MM.1S (cell line): ENCODE data around the gene VAV2.
A peak's percentile ranks its signal among the peaks of the same experiment; 100 is the strongest.

Experiments
- DNase-seq: peaks from one replicate; pipeline ENCODE4 v3.0.0-alpha.2; 2015
- H2AFZ ChIP-seq: fragments of 300-600 bp; sonication (generic); 2 replicates; pipeline ENCODE4 v1.6.0; 2016; ENCODE audit warnings: antibody characterized with exemption, low read length
- H3F3A ChIP-seq: fragments of 300-600 bp; sonication (generic); 2 replicates; pipeline ENCODE4 v1.6.1; 2016; ENCODE audit warnings: mild to moderate bottlenecking, antibody characterized with exemption, low read length, moderate library complexity, mixed read lengths; ENCODE audit not compliant: insufficient read depth
- H3K27ac ChIP-seq: fragments of 300-600 bp; sonication (generic); 2 replicates; pipeline ENCODE4 v1.5.1; 2016; ENCODE audit warnings: mild to moderate bottlenecking, low read length
- H3K27me3 ChIP-seq: fragments of 300-600 bp; sonication (generic); replicated peaks from 2 replicates; pipeline ENCODE4 v1.6.0; 2016; ENCODE audit warnings: low read length; ENCODE audit not compliant: insufficient read depth
- H3K36me3 ChIP-seq: fragments of 300-600 bp; sonication (generic); replicated peaks from 2 replicates; pipeline ENCODE4 v1.6.1; 2016; ENCODE audit warnings: mild to moderate bottlenecking, low read length, mixed read lengths; ENCODE audit not compliant: insufficient read depth
- H3K4me1 ChIP-seq: fragments of 300-600 bp; sonication (generic); 2 replicates; pipeline ENCODE4 v1.6.1; 2016; ENCODE audit warnings: low read length, mixed read lengths
- H3K4me2 ChIP-seq: fragments of 300-600 bp; sonication (generic); 2 replicates; pipeline ENCODE4 v1.6.0; 2016; ENCODE audit warnings: low read depth, low read length
- H3K4me3 ChIP-seq: fragments of 300-600 bp; sonication (generic); 2 replicates; pipeline ENCODE4 v1.5.1; 2016; ENCODE audit warnings: low read length, mixed read lengths
- H3K79me2 ChIP-seq: fragments of 300-600 bp; sonication (generic); 2 replicates; pipeline ENCODE4 v1.6.1; 2016; ENCODE audit warnings: mixed run types, low read length, mixed read lengths
- H3K9ac ChIP-seq: fragments of 300-600 bp; sonication (generic); 2 replicates; pipeline ENCODE4 v1.6.1; 2016; ENCODE audit warnings: low read length, mixed read lengths
- H3K9me2 ChIP-seq: fragments of 300-600 bp; sonication (generic); replicated peaks from 2 replicates; pipeline ENCODE4 v1.6.1; 2016; ENCODE audit warnings: mild to moderate bottlenecking, low read length, mixed read lengths; ENCODE audit not compliant: insufficient read depth
- H3K9me3 ChIP-seq: fragments of 300-600 bp; sonication (generic); replicated peaks from 2 replicates; pipeline ENCODE4 v1.6.1; 2016; ENCODE audit warnings: mild to moderate bottlenecking, low read length, mixed read lengths; ENCODE audit not compliant: insufficient read depth
- H4K20me1 ChIP-seq: fragments of 300-600 bp; sonication (generic); 2 replicates; pipeline ENCODE4 v1.6.1; 2016; ENCODE audit warnings: mild to moderate bottlenecking, low read length, moderate library complexity, mixed read lengths; ENCODE audit not compliant: insufficient read depth
- EZH2 ChIP-seq: fragments of 300-600 bp; sonication (generic); optimal IDR thresholded peaks from 2 replicates; pipeline ENCODE3; 2017; ENCODE audit warnings: low read depth, mild to moderate bottlenecking, antibody characterized with exemption, low read length, mixed read lengths
- EZH2phosphoT487 ChIP-seq: fragments of 300-600 bp; sonication (generic); IDR thresholded peaks from 2 replicates; pipeline ENCODE4 v1.6.1; 2018; ENCODE audit warnings: antibody characterized with exemption, low read length
- TF ChIP-seq, protein P1 (sequence below): fragments of 300-600 bp; sonication (generic); IDR thresholded peaks from 2 replicates; pipeline ENCODE4 v1.5.1; 2016; ENCODE audit warnings: antibody characterized with exemption, low read length, mixed read lengths

Gene VAV2

DNA sequence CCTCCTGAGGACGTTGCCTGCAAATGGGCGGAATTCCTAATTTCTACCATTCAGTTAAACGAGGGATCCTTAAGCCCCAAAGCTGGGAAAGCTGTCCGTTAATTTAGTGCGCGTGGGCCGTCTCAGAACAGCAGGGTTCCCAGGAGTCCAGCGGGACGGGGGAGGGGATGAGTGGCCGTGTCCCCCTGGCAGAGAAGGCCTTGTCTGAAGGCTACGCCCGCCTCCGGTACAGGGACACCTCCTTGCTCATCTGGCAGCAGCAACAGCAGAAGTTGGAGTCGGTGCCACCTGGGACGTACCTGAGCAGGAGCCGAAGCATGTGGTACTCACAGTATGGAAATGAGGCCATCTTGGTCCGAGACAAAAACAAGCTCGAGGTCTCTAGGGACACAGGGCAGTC lies 34.5 kb upstream of the VAV2 start:
- H3K4me2 ChIP-seq, result no peak overlapping the region
- H3K9ac ChIP-seq, result no peak overlapping the region
- TF ChIP-seq, protein P1, sequence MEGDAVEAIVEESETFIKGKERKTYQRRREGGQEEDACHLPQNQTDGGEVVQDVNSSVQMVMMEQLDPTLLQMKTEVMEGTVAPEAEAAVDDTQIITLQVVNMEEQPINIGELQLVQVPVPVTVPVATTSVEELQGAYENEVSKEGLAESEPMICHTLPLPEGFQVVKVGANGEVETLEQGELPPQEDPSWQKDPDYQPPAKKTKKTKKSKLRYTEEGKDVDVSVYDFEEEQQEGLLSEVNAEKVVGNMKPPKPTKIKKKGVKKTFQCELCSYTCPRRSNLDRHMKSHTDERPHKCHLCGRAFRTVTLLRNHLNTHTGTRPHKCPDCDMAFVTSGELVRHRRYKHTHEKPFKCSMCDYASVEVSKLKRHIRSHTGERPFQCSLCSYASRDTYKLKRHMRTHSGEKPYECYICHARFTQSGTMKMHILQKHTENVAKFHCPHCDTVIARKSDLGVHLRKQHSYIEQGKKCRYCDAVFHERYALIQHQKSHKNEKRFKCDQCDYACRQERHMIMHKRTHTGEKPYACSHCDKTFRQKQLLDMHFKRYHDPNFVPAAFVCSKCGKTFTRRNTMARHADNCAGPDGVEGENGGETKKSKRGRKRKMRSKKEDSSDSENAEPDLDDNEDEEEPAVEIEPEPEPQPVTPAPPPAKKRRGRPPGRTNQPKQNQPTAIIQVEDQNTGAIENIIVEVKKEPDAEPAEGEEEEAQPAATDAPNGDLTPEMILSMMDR, result no peak
- TF ChIP-seq EZH2phosphoT487, result no peak
- TF ChIP-seq EZH2, result no peak
- H3K79me2 ChIP-seq, result no peaks in the 10 kb centered on the region
- no peaks in the 10 kb centered on the region for H4K20me1 ChIP-seq
- no peaks in the 10 kb centered on the region for H3K9me3 ChIP-seq
- H3K4me3 ChIP-seq, result no peak overlapping the region
- peaks cover 20% of the 10 kb centered on the region for H3K27me3 ChIP-seq
- H2AFZ ChIP-seq, result no peak overlapping the region
- H3K27ac ChIP-seq, result no peak overlapping the region
- no peaks in the 10 kb centered on the region for H3K36me3 ChIP-seq
- H3K9me2 ChIP-seq, result no peaks in the 10 kb centered on the region
- no peaks in the 10 kb centered on the region for H3F3A ChIP-seq
- no peak for DNase-seq
- peaks cover 3% of the 10 kb centered on the region; the same call in 1 of the 2 replicates for H3K4me1 ChIP-seq

DNA sequence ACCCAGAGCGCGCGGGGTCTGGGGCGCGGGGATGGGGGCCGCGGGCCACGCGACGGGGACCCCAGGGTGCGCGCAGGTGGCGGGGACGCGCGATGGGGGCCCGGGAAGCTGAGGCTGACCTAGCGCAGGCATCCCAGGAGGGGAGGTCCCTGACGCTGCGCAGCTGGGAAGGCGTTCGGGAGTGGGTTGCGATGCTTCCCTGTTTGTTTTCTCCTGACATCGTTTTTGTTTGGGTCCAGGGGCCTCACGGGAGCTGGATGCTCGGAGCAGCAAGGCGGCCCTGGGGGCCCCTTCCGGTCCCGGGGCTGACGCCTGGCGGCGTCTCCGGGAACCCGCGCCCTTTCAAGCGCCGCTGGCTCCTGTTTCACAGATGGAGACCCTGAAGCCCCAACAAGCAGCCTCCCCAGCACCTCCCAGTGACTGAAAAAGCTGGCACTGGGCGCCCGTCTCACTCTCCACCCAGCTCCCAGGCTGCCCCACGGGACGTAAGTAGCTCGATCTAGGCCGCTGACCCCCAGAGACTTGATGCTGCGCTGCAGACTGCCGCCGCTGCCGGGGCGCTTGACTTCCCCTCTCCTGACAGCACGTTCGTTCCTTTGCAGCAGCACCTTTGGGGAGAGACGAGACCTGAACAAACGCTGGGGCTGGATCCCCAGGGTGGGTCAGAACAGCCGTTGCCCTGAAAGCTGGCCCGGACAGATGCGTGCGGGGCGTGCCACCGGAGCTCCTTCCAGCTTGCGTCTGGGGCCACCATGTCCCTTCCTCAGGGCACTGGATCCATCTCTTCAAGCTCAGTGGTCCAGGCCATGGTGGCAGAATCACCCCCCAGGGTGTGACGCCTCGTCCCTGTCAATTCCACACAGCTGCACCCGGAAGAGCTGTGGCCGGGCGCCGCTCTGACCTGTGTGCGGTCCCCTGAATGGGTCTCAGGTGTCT lies 33.8 kb upstream of the VAV2 start:
- Histone ChIP-seq H2AFZ (peak overlapping the region; percentile 91), H3K27ac (no peak overlapping the region)
- peak; percentile 27 for DNase-seq

DNA sequence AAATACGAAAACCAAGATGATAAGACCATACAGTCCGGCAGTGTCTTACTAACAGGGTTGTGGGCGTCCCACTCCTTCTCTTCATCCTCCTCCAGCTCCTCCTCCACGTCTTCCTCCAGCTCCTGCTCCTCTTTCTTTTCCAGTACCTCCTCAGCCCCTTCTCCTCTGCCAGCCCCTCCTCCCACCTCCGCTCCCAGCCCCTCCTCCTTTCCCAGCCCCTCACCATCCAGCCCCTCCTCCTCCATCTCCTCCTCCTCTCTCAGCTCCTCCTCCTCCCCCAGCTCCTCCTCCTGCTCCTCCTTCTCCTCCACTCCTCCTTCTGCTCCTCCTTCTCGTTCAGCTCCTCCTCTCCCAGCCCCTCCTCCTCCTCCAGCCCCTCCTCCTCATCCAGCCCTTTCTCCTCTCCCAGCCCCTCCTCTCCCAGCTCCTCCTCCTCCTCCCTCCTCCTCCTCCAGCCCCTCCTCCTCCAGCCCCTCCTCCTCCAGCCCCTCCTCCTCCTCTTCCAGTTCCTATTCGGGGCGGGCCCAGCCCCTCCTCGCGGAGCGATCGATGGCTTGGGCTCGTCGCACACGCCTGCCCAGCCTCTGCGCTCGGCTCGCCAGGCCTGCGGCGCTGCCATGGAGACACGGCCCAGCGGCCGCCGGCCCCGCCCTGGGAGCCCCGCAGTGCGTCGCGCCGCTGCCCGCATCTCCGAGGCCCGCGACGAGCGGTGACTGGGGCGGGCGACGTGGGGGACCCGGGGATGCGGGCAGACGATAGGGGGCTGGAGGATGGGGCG lies 32.9 kb upstream of the VAV2 start, which contains the start of gene BRD3OS:
Gene BRD3OS, plus strand, starts transcription at position 654 of the 778 bp plus-strand sequence. CDS start 1,267 bp downstream, outside the sequence.
- TF ChIP-seq, protein P1, result no peak
- no peak for TF ChIP-seq EZH2phosphoT487
- no peak for TF ChIP-seq EZH2
- peak; percentile 98 for DNase-seq
- Histone ChIP-seq H2AFZ (peak within 1 kb of the TSS; percentile 91), H3F3A (no peaks in the 10 kb centered on the region), H3K4me2 (peak within 1 kb of the TSS; percentile 83), H3K4me1 (no peaks in the 10 kb centered on the region), H3K27ac (no peak within 1 kb of the TSS), H3K36me3 (no peaks in the 10 kb centered on the region), H3K4me3 (peak within 1 kb of the TSS; percentile 84), H4K20me1 (no peaks in the 10 kb centered on the region), H3K27me3 (peaks cover 35% of the 10 kb centered on the region), H3K79me2 (no peaks in the 10 kb centered on the region), H3K9me2 (no peaks in the 10 kb centered on the region), H3K9ac (peak within 1 kb of the TSS; percentile 61), H3K9me3 (no peaks in the 10 kb centered on the region)

More for the DNA sequence above, 33.8 kb upstream of the VAV2 start:
- TF ChIP-seq EZH2, result no peak
- TF ChIP-seq, protein P1, result peak; percentile 9; the same call in 1 of the 2 replicates
- H3K9me2 ChIP-seq, result no peaks in the 10 kb centered on the region
- H3K4me2 ChIP-seq, result peak overlapping the region; percentile 83
- peak overlapping the region; percentile 61 for H3K9ac ChIP-seq
- no peaks in the 10 kb centered on the region for H3K9me3 ChIP-seq
- H3F3A ChIP-seq, result no peaks in the 10 kb centered on the region
- peaks cover 3% of the 10 kb centered on the region; the same call in 1 of the 2 replicates for H3K4me1 ChIP-seq
- peaks cover 26% of the 10 kb centered on the region for H3K27me3 ChIP-seq
- H3K4me3 ChIP-seq, result peak overlapping the region; percentile 84
- no peaks in the 10 kb centered on the region for H3K36me3 ChIP-seq
- no peaks in the 10 kb centered on the region for H3K79me2 ChIP-seq
- H4K20me1 ChIP-seq, result no peaks in the 10 kb centered on the region
